HFFc6 (cell line): ENCODE results near the gene AUTS2. TPM values are rescaled to one million over a fixed set of nuclear protein-coding genes. Genes with fewer than 3 reads are reported as not detected.

ENCODE experiments used
- DNase-seq: peaks from one replicate; pipeline ENCODE4 v3.0.0-alpha.2; 2018
- H3K27ac Mint-ChIP-seq: 2 replicates; pipeline ENCODE4 v1.8.0; 2020; ENCODE audit warnings: mild to moderate bottlenecking, mixed read lengths
- H3K27me3 Mint-ChIP-seq: 2 replicates; pipeline ENCODE4 v1.8.0; 2021; ENCODE audit warnings: mild to moderate bottlenecking, moderate library complexity, mixed read lengths; ENCODE audit not compliant: insufficient read depth
- H3K36me3 Mint-ChIP-seq: 2 replicates; pipeline ENCODE4 v1.8.0; 2021; ENCODE audit warnings: low read depth, mixed read lengths
- H3K4me1 Mint-ChIP-seq: 2 replicates; pipeline ENCODE4 v1.8.0; 2020; ENCODE audit warnings: low read depth, mixed read lengths
- H3K4me3 Mint-ChIP-seq: 2 replicates; pipeline ENCODE4 v1.8.0; 2020; ENCODE audit warnings: mild to moderate bottlenecking, moderate library complexity, mixed read lengths
- H3K9me3 Mint-ChIP-seq: 2 replicates; pipeline ENCODE4 v1.8.0; 2020; ENCODE audit warnings: mild to moderate bottlenecking, mixed read lengths
- CTCF ChIP-seq: fragments of 200-600 bp; sonication (generic); IDR thresholded peaks from 2 replicates; pipeline ENCODE4 v1.5.0; 2021; ENCODE audit warnings: antibody characterized with exemption, mild to moderate bottlenecking
- total RNA-seq, 6 experiments: library from RNA; stranded (reverse); fragmentation: NEBNext Ultra II Directional; extraction: Animal tissue kit (Norgen Biotek cat#: 25700); gene quantifications; 2 replicates in 1 of 6; 3 replicates in 5 of 6; pipeline ENCODE4 v1.2.3, GENCODE V29; 2021

AUTS2 gene
- total RNA-seq, 6 experiments from 2014 or later = 0.02 to 0.19 (median 0.16) TPM; not detected in 2

GRCh38 chr7:70787771-70788170 lies 1189.5 kb downstream of the AUTS2 start:
- no peak for TF ChIP-seq CTCF
- peaks cover 9% of the 10 kb centered on the region; the same call in 1 of the 2 replicates for H3K36me3 Mint-ChIP-seq
- H3K4me1 Mint-ChIP-seq = no peaks in the 10 kb centered on the region

GRCh38 chr7:70788276-70788675 lies 1190.0 kb downstream of the AUTS2 start:
- H3K27ac Mint-ChIP-seq = no peak overlapping the region
- no peak overlapping the region for H3K4me3 Mint-ChIP-seq
- DNase-seq = no peak
- no peaks in the 10 kb centered on the region for H3K27me3 Mint-ChIP-seq
- no peaks in the 10 kb centered on the region for H3K4me1 Mint-ChIP-seq
- H3K9me3 Mint-ChIP-seq = peaks cover 52% of the 10 kb centered on the region
- H3K36me3 Mint-ChIP-seq = peaks cover 9% of the 10 kb centered on the region; the same call in 1 of the 2 replicates
- TF ChIP-seq CTCF = no peak

More at GRCh38 chr7:70787771-70788170, 1189.5 kb downstream of the AUTS2 start:
- DNase-seq = no peak
- H3K4me3 Mint-ChIP-seq = no peak overlapping the region
- H3K27me3 Mint-ChIP-seq = no peaks in the 10 kb centered on the region
- peaks cover 50% of the 10 kb centered on the region for H3K9me3 Mint-ChIP-seq
- H3K27ac Mint-ChIP-seq = no peak overlapping the region

- Mint-ChIP-seq H3K4me1 (no peaks in the 10 kb centered on the region), H3K36me3 (peaks cover 9% of the 10 kb centered on the region; the same call in 1 of the 2 replicates), H3K27me3 (no peaks in the 10 kb centered on the region), H3K4me3 (no peak overlapping the region), H3K9me3 (peaks cover 64% of the 10 kb centered on the region), H3K27ac (no peak overlapping the region)
- DNase-seq = no peak
- TF ChIP-seq CTCF = no peak
Measured at GRCh38 chr7:70789481-70790214, 1191.4 kb downstream of the AUTS2 start.

GRCh38 chr7:70790215-70791073 lies 1192.2 kb downstream of the AUTS2 start:
- Mint-ChIP-seq H3K9me3 (peaks cover 62% of the 10 kb centered on the region), H3K27me3 (no peaks in the 10 kb centered on the region), H3K4me3 (no peak overlapping the region), H3K36me3 (peaks cover 9% of the 10 kb centered on the region; the same call in 1 of the 2 replicates), H3K4me1 (no peaks in the 10 kb centered on the region), H3K27ac (no peak overlapping the region)
- DNase-seq = no peak
- TF ChIP-seq CTCF = no peak

- no peak for DNase-seq
- no peak for TF ChIP-seq CTCF
- peaks cover 7% of the 10 kb centered on the region; the same call in 1 of the 2 replicates for H3K36me3 Mint-ChIP-seq
- no peak overlapping the region for H3K27ac Mint-ChIP-seq
- H3K4me3 Mint-ChIP-seq = no peak overlapping the region
- H3K9me3 Mint-ChIP-seq = peaks cover 56% of the 10 kb centered on the region
- no peaks in the 10 kb centered on the region for H3K4me1 Mint-ChIP-seq
- no peaks in the 10 kb centered on the region for H3K27me3 Mint-ChIP-seq
Measured at GRCh38 chr7:70791341-70791740, 1193.1 kb downstream of the AUTS2 start.
